Neural crest cell (in vitro differentiated cells): ENCODE results near the gene NUDT3. TPM values are rescaled to one million over a fixed set of nuclear protein-coding genes. Genes with fewer than 3 reads are reported as not detected.
"Not testable (repeated sequence)": the region's sequence is repeated elsewhere in the genome, so short reads cannot be mapped to it uniquely, and the experiment has no call there.

Source experiments
- DNase-seq: peaks from one replicate; pipeline ENCODE4 v3.0.0; 2021; ENCODE audit warnings: low read depth, mixed read lengths, low spot score
- H3K27ac Mint-ChIP-seq: one replicate; pipeline ENCODE4 v1.8.0; 2021; ENCODE audit warnings: mild to moderate bottlenecking, mixed read lengths; ENCODE audit not compliant: unreplicated experiment
- H3K27me3 Mint-ChIP-seq: 2 replicates; pipeline ENCODE4 v1.8.0; 2021; ENCODE audit warnings: low read depth, mild to moderate bottlenecking, mixed read lengths
- H3K36me3 Mint-ChIP-seq: 2 replicates; pipeline ENCODE4 v1.8.0; 2021; ENCODE audit warnings: low read depth, mild to moderate bottlenecking, mixed read lengths
- H3K4me1 Mint-ChIP-seq: 2 replicates; pipeline ENCODE4 v1.8.0; 2021; ENCODE audit warnings: mixed read lengths
- H3K4me3 Mint-ChIP-seq: one replicate; pipeline ENCODE4 v1.8.0; 2021; ENCODE audit warnings: mild to moderate bottlenecking, mixed read lengths
- H3K9me3 Mint-ChIP-seq: 2 replicates; pipeline ENCODE4 v1.8.0; 2021; ENCODE audit warnings: mixed read lengths
- CTCF ChIP-seq: fragments of 200-600 bp; sonication (generic); conservative IDR thresholded peaks from 2 replicates; pipeline ENCODE4 v1.5.0; 2021; ENCODE audit warnings: antibody characterized with exemption, mild to moderate bottlenecking
- total RNA-seq: library from RNA; stranded (reverse); gene quantifications from 2 replicates; pipeline ENCODE4 v1.2.1, GENCODE V29; 2021

NUDT3 gene
- total RNA-seq, 1 donor from 2014 or later = 47.5 TPM

GRCh38 chr6:34332251-34333198 lies 59.9 kb downstream of the NUDT3 start:
- no peak overlapping the region for H3K27ac Mint-ChIP-seq
- no peak overlapping the region for H3K4me3 Mint-ChIP-seq
- H3K27me3 Mint-ChIP-seq = no peaks in the 10 kb centered on the region
- H3K4me1 Mint-ChIP-seq = peaks cover 25% of the 10 kb centered on the region
- H3K9me3 Mint-ChIP-seq = no peaks in the 10 kb centered on the region
- no peak for TF ChIP-seq CTCF
- DNase-seq = no peak
- peaks cover 6% of the 10 kb centered on the region for H3K36me3 Mint-ChIP-seq

GRCh38 chr6:34331371-34332050 lies 61.0 kb downstream of the NUDT3 start:
- Mint-ChIP-seq H3K4me1 (peaks cover 22% of the 10 kb centered on the region), H3K27ac (no peak overlapping the region), H3K4me3 (no peak overlapping the region), H3K27me3 (no peaks in the 10 kb centered on the region), H3K36me3 (peaks cover 6% of the 10 kb centered on the region), H3K9me3 (no peaks in the 10 kb centered on the region)
- TF ChIP-seq CTCF = no peak
- no peak for DNase-seq

- H3K27ac Mint-ChIP-seq, DNase-seq, H3K27me3 Mint-ChIP-seq: not testable (repeated sequence)
Observed at GRCh38 chr6:34329814-34330213, 62.7 kb downstream of the NUDT3 start.

GRCh38 chr6:34328969-34329368 lies 63.5 kb downstream of the NUDT3 start:
- no peak overlapping the region for H3K27ac Mint-ChIP-seq
- H3K27me3 Mint-ChIP-seq = no peaks in the 10 kb centered on the region
- no peak for DNase-seq
- peaks cover 16% of the 10 kb centered on the region for H3K4me1 Mint-ChIP-seq
- no peaks in the 10 kb centered on the region for H3K9me3 Mint-ChIP-seq
- TF ChIP-seq CTCF = no peak
- no peak overlapping the region for H3K4me3 Mint-ChIP-seq
- peaks cover 2% of the 10 kb centered on the region for H3K36me3 Mint-ChIP-seq

More at GRCh38 chr6:34329814-34330213, 62.7 kb downstream of the NUDT3 start:
- peaks cover 16% of the 10 kb centered on the region for H3K4me1 Mint-ChIP-seq
- not testable (repeated sequence) for H3K9me3 Mint-ChIP-seq, H3K4me3 Mint-ChIP-seq, H3K36me3 Mint-ChIP-seq

GRCh38 chr6:34327313-34328205 lies 64.9 kb downstream of the NUDT3 start:
- H3K27ac Mint-ChIP-seq, H3K36me3 Mint-ChIP-seq, H3K27me3 Mint-ChIP-seq, H3K9me3 Mint-ChIP-seq, DNase-seq, H3K4me3 Mint-ChIP-seq: not testable (repeated sequence)
- H3K4me1 Mint-ChIP-seq = peaks cover 12% of the 10 kb centered on the region

- Mint-ChIP-seq H3K9me3 (no peaks in the 10 kb centered on the region), H3K4me3 (no peak overlapping the region), H3K4me1 (peaks cover 12% of the 10 kb centered on the region), H3K27ac (no peak overlapping the region), H3K27me3 (no peaks in the 10 kb centered on the region), H3K36me3 (peaks cover 5% of the 10 kb centered on the region)
- TF ChIP-seq CTCF = no peak
- DNase-seq = no peak
Observed at GRCh38 chr6:34325633-34326032, 66.8 kb downstream of the NUDT3 start.
